Esophagus muscularis mucosa (tissue), 3 donors: ENCODE data around the gene OR10G7.
A peak's percentile ranks its signal among the peaks of the same experiment; 100 is the strongest.

Experiments used
- CTCF ChIP-seq, 3 experiments: fragments of 200-600 bp in 2 of 3; fragments of 450-650 bp in 1 of 3; sonication (generic) in 2 of 3; IDR thresholded peaks; one replicate each; pipeline ENCODE4 v1.5.1; 2017 to 2019; ENCODE audit warnings: antibody characterized with exemption in 3 of 3, mild to moderate bottlenecking in 2 of 3, moderate library complexity in 1 of 3
- POLR2A ChIP-seq: fragments of 450-650 bp; IDR thresholded peaks from one replicate; pipeline ENCODE4 v1.6.1; 2017; ENCODE audit warnings: antibody characterized with exemption, moderate library complexity, mild to moderate bottlenecking, low read depth
- POLR2AphosphoS5 ChIP-seq, 2 donors: sonication (generic); formaldehyde crosslinking; IDR thresholded peaks; one replicate each; pipeline ENCODE4 v1.6.1; 2017; ENCODE audit warnings: antibody characterized with exemption in 2 of 2

- TF ChIP-seq CTCF (IDR thresholded peaks at IDR 0.05) (peak in 2 of 3 experiments; percentile 12 to 37), POLR2AphosphoS5 (IDR thresholded peaks at IDR 0.05) (no peak), POLR2A (no peak)
Observed at GRCh38 chr11:124069429-124070401, 28.6 kb upstream of the OR10G7 start.
